Stimulated activated CD4-positive, alpha-beta T cell treated with anti-CD3 and anti-CD28 coated beads, Interleukin-15, amount 100 ng/mL, for 48 hours (primary cell): ENCODE data around the gene SLC4A2.
A peak's percentile ranks its signal among the peaks of the same experiment; 100 is the strongest.

Source experiments
- DNase-seq, 2 donors: peaks; one replicate each; pipeline ENCODE4 v3.0.0-alpha.2; 2020; ENCODE audit warnings: low read depth in 2 of 2

Gene SLC4A2

GRCh38 chr7:151064454-151064853, 5.1 kb downstream of the SLC4A2 start:
- no peak for DNase-seq

DNA sequence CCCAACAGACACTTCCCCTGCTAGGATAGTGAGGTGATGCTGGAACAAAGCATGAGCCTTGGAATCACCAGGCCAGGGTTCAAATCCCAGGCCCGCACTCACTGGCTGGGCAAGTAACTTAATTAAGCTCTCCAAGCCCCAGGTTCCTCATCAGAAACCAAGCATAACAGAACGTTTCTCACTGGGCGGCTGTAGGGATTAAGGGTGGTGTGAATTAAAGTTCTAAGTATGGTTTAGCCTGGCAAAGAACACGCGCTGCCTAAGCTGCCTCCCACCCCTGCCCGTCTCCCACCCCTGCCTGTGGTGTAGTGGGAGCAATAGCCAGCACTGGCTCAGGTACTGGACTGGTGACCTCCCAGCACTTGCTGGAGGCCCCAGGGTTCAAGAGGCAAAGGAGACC, 5.6 kb downstream of the SLC4A2 start:
- no peak for DNase-seq

- no peak for DNase-seq
Measured at GRCh38 chr7:151065516-151065915, 6.1 kb downstream of the SLC4A2 start.

GRCh38 chr7:151066273-151066974, 7.0 kb downstream of the SLC4A2 start:
- no peak for DNase-seq

DNA sequence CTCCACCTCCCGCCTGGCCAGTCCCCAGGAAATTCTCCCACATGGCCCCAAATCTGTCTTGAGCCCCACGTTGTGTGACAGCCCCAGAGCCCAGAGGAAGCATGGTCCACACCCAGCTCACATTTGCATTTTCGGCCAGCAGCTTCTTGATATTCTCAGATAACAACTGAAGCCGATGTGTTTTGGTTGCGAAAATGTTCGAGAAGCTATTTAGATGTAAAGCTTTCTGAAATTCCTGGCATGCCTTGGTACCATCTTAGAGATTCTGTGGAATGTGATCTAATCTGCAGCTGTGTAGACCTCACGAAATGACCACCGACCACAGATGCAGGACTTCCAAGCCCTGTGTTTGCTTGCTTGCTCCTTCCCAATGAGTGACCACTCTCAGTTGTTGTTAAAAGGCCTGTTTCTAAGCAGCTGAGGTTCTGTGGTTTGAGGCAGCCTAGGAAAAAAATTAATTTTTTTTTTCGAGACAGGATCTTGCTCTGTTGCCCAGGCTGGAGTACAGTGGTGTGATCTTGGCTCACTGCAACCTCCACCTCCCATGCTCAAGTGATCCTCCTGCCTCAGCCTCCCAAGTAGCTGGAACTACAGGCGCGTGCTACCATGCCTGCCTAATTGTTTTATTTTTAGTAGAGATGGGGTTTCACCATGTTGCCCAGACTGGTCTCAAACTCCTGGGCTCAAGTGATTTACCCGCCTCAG, 8.8 kb downstream of the SLC4A2 start:
- DNase-seq, result no peak

DNA sequence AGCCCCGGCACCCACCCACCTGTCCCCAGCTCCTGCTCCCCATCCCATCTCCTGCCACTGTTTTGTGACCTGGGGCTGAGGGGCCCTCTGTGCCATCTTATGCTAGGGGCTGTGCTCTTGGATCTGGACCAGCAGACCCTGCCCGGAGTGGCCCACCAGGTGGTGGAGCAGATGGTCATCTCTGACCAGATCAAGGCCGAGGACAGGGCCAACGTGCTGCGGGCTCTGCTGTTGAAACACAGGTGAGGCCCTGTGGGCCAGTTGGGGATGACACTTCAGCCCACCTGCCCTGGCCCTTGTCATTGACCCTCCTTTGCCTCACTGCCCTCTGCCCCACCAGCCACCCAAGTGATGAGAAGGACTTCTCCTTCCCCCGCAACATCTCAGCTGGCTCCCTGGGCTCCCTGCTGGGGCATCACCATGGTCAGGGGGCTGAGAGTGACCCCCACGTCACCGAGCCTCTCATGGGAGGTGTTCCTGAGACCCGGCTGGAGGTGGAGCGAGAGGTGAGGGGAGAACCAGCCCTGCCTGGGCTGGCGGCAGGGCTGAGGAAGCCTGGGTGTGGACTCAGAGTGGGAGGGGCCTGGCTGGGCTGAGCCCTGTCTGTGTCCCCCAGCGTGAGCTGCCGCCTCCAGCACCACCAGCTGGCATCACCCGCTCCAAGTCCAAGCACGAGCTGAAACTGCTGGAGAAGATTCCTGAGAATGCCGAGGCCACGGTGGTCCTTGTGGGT, 10.6 kb downstream of the SLC4A2 start:
- no peak for DNase-seq

DNA sequence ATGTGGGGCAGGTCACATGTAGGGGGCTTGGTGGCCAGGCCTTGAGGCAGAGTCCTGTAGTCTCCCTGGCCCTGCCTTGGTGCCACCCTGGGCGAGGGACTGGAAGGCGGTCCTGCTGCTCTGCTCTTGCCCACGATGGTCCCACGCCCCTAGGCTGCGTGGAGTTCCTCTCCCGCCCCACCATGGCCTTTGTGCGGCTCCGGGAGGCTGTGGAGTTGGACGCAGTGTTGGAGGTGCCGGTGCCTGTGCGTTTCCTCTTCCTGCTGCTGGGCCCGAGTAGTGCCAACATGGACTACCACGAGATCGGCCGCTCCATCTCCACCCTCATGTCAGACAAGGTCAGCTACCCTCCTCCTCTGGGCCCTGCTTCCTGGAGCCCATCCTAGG, 11.2 kb downstream of the SLC4A2 start:
- no peak for DNase-seq

- DNase-seq, result no peak
Measured at GRCh38 chr7:151071032-151071866, 11.9 kb downstream of the SLC4A2 start.

GRCh38 chr7:151073990-151074389, 14.6 kb downstream of the SLC4A2 start:
- no peak for DNase-seq

DNA sequence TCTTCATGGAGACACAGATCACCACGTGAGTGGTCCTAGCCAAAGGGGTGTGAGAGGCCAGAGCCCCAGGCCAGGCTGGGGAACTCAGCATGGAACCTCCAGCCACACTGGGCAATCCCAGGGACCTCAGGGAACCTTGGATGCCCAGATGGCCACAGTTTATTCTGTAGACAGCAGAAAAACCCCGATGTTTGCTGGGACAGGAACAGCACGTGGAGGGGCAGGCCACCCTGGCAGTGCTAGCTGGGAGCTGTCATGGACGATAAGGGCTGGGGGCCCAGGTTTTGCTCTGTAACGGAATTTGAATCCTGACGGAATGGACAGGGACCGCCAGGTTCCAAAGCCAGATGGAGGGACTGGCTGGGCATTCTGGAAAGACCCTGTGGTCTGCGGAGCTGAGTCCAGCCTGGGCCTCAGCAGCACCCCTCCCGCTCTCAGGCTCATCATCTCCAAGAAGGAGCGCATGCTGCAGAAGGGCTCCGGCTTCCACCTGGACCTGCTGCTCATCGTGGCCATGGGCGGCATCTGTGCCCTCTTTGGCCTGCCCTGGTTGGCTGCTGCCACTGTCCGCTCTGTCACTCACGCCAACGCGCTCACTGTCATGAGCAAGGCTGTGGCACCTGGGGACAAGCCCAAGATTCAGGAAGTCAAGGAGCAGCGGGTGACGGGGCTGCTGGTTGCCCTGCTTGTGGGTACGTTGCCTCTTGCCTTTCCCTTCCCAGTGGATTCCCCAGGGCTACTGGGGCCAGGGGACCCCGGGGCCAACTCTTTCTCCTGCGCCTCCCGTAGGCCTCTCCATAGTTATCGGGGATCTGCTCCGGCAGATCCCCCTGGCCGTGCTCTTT, 15.7 kb downstream of the SLC4A2 start:
- DNase-seq, result no peak

DNA sequence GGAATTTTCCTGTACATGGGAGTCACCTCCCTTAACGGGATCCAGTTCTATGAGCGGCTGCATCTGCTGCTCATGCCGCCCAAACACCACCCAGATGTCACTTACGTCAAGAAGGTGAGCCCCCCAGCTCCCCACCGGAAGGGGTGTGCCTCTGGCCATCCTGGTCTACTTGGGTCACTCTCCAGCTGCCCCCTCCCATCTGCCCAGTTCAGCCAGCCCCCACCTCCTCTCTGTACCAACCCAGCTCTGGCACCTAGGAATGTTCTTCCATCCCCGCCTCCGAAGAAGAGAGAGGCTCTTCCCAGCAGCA, 16.2 kb downstream of the SLC4A2 start:
- no peak for DNase-seq

DNA sequence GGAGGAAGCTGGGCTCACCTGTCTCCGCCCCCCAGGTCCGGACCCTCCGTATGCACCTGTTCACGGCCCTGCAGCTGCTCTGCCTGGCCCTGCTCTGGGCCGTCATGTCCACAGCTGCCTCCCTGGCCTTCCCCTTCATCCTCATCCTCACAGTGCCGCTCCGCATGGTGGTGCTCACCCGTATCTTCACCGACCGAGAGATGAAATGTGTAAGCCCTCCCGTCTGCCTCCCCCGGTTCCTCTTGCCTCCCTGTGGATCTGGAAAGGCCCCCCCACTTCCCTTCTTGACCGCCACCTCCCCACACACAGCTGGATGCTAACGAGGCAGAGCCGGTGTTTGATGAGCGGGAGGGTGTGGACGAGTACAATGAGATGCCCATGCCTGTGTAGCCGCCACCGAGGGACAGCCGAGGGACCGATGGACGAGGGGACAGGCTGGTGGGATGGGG, 16.6 kb downstream of the SLC4A2 start:
- DNase-seq, result no peak

DNA sequence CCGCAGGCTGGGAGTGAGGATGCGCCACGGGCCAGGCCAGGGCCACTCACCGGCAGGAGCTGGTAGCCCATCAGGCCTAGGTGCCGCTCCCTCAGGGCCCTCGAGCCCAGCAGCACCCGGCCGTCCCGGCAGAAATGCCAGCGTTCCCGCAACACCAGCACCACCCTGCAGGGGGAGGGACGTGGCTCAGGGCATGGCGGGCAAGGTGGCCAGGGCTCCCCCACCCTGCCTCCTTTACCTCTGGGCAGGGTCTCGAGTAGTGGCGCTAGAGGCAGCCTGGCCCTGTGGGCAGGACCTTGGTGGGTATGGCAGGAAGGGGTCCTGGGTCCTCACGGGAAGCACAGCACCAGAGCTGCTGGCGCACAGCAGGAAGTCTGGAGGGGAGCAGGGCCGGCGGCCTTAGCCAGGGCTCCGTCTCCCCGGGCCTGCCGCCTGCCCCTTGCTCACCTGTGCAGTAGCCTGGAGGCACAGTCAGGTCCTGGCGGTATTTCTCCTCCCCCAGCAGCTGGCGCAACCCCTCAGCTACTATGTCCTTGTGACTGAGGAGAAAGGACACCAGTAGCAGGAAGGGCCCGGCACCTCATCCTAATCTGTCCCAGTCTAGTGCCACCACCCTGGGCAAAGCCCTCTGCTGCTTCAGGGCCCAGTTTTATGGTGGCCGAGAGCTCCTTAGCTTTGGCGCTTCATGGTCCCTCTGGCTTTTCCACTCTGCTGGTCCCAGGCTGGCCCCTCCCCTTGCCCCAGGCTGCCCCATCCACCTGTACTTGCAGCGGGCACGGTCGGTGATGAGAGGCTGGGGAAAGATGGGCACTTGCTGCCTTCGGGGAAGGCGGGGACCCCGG, 17.7 kb downstream of the SLC4A2 start:
- DNase-seq, result no peak

- DNase-seq, result no peak
Measured at GRCh38 chr7:151077705-151078232, 18.4 kb downstream of the SLC4A2 start.

DNA sequence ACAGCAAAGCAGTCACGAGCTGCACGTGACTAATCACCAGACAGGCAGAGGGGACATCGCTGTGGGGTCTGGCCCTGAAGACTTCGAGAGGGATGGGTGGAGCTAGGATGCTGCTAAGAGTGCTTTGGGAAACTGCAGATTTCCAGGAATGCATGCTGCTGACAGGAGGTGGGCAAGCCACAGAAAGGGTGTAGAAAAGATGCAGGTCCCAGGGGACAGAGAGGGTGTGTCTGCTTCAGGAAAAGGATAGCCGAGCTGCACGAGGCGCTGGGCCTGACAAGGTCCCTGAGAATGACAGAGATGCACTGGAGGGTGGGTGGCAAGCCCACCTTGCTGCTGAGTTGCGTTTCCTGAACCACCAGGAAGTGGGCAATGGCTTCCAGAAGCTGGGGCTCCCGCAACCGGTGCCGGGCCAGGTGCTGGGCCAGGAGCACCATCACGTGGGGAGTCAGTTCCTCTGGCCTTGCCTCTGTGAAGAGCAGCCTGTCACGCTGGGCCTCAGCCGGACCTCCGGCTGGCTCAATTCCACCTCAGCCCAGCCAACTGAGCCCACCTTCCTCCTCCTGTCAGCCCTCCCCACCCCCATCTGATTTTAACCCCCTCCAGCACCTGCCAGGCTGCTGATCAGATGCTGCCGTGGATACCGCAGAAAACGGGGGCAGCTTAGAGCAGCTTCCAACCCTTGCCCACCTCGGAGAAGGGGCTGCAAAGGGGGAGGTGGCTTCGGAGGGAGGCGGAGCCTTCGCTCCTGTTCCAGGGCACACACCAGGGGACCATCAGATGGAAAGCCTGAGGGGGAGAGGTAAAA, 19.0 kb downstream of the SLC4A2 start:
- no peak for DNase-seq

DNA sequence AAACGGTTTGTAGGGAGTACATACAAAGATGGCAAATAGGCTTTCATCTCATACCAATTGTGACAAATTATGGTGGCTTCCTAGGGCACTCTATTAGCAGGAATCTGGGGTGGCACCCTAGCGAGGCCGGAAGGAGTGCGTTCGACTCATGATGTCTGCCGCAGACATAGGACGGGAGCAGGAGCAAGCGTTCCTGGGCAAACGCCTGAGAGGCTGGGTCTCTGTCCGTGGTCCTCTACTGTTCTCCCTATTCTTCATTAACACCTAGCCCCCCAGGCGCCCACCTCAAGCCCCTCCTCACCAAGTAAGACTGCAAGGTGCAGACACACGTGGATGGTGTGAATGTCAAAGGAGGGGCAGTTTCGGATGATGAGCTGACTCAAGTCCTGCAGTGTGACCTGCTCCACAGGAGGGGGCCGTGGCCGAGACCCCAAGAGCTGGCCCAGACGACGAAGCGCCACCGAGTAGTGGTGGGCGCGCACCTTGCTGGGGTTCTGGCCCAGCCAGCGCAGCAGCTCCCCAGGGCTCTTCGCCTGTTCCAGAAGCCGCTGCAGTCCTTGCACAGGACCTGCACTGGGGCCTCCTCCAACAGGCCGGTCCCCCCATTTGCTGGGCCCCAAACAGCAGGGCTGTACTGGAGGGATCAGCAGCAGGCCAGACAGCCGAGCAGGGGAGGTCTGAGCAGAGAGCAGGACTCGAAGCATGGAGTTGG, 20.0 kb downstream of the SLC4A2 start:
- DNase-seq, result no peak

DNA sequence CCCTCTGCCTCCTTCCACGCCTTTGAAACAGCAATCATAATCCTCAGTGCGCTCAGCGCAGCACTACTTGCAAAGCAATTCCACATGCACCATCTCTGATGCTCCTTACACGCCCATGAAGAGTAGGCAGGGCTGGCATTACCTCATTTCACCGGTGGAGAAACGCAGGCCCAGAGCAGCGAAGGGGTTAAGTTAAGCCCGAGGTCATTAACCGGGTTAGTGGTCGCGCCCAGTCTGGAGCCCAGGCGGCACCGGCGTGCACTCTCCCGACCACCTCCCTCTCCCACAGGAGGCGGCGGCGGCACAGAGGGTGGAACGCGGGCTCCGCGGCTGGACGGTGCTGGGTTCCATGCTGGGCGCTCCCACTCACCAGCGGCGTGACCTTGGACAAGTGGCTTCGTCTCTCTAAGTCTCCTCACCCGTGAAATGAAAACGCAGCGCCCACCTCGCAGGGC, 20.7 kb downstream of the SLC4A2 start:
- DNase-seq, result no peak

DNA sequence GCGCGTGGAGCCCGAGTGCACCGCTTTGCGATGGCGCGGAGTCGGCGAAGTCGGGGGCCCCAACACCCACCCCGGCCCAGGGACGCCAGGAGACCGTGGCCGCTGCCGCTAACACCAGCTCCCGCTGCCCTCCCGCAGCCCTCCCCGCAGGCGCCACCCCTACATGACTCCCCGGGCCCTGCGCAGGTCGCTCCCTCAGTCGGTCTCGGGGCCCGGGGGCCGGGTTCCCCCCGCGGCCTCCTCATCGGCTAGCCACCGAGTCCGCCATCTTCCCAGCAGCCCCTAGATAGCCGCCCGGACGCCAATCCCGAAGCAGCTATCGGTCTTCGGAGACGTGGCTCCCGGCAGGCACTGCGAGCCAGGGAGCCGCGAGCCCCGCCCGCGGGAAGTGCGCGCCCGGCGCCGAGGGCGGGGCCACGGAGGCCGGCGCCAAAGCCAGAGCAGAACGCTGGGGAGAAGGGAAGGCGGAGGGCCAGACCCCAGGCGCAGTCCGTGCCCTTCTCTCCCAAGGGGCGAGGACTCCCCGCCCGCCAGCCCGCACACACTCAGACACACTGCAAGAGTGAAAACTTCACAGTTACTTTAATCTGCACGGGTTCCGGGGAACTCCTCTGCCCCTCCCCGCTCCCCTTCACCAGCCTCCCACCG, 21.3 kb downstream of the SLC4A2 start, which contains the start of gene FASTK:
Gene FASTK (minus strand): TSS at position 288 of the 648 bp plus-strand sequence. CDS start 43 bp downstream, at position 245.
- peak; percentile 79 to 81 for DNase-seq
